Measurements from ENCODE around the gene SLC1A7. TPM values are rescaled to one million over a fixed set of nuclear protein-coding genes. Genes with fewer than 3 reads are reported as not detected.

SLC1A7 gene
- total RNA-seq, 1 donor from 2014 or later = 0.08 TPM

- DNase-seq (no peak), ATAC-seq (ENCODE audit: poor library complexity) (peak; percentile 10)
- intact Hi-C loops (cut with DNase I) = no loop called here
These were observed 19.5 kb downstream of the SLC1A7 start for GRCh38 chr1:53122961-53123413.

- ATAC-seq (ENCODE audit: poor library complexity) = peak; percentile 68
These were observed 20.1 kb downstream of the SLC1A7 start for GRCh38 chr1:53122201-53122885.

DNA sequence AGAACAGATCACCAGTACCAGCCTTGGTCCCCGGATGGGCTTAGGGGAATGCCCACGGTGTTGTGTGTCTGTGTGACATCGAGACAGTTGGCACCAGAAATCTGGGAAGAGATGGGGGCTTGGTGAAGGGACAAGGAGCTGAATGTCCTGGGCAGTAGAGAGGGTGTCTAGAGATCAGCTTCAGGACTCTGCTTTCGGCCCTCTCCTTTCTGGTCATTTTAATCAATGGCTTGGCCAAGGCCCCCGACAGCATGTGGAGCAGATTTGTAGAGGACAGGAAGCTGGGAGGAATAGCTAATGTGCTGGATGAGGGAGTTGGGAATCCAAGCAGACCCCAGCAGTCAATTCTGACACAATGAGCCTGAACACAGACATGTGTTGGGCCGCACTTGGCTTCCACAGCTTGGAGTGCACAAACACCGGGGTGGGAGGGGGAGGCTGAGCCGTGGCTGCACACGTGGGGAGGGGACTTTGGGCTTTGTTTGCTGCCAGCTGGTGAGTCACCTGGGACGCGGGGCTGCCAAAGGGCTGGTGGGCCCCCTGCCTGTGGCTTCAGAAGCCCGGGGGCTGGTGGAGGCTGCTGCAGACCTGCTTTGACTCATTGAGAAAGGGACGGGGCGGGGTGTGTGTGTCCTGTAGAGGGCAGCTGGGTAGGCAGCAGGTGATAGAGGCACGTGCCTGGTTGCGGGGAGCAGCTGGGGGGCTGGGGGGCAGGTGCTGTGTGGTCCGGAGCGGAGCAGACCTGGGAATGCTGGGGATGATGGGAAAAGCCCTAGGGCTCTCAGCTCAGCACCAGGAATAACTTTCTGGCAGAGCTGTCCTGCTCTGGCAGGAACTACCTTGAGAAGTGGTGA, 20.9 kb downstream of the SLC1A7 start:
- peak; percentile 76 for DNase-seq
- intact Hi-C loops (cut with DNase I) = no loop called here
- peak; percentile 47 for ATAC-seq (ENCODE audit: poor library complexity)

More at GRCh38 chr1:53122201-53122885, 20.1 kb downstream of the SLC1A7 start:
- intact Hi-C loops (cut with DNase I) = no loop called here
- peak; percentile 73 for DNase-seq

DNA sequence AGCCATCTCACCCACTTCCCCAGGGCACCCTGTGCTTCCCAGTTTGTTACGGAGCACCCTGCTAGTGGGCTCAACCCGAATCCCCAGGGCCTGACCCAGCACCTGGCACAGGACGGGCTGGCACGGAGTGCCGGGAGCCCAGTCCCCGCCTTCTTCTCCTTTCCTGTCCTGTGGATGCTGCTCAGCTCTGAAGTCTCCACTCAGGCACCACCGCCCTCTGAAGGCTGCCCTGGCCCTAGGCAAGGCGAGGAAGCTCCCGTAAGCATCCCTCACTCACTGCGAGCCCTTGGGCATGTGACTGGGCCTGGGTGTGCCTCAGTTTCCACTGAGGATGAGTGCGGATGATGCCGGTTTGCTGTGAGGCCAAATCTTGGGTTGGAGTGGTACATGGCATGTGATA, 21.8 kb downstream of the SLC1A7 start:
- ATAC-seq (ENCODE audit: poor library complexity) (no peak), DNase-seq (no peak)
- intact Hi-C loops (cut with DNase I) = no loop called here

DNA sequence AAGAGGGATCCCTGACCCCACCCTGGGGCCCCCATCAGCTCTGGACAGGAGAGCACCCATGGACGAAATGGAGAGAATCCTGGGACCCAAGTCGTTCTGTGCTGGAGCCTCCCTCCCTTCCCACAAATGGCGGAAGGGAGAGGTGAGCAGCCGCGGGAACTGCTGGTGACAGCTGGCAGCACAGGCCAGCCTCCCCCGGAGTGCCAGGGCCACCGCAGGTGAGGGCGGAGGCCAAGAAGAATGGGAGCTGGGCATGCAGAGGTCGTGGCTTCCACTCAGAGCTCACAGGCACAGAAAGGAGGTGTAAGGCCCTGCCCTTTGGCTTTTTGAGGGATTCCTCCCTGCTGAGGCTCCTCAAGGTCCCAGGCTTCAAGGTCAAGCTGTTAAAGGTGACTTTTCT, 24.6 kb downstream of the SLC1A7 start:
- no peak for ATAC-seq (ENCODE audit: poor library complexity)
- intact Hi-C loops (cut with DNase I) = no loop called here
- peak; percentile 26 for DNase-seq

DNA sequence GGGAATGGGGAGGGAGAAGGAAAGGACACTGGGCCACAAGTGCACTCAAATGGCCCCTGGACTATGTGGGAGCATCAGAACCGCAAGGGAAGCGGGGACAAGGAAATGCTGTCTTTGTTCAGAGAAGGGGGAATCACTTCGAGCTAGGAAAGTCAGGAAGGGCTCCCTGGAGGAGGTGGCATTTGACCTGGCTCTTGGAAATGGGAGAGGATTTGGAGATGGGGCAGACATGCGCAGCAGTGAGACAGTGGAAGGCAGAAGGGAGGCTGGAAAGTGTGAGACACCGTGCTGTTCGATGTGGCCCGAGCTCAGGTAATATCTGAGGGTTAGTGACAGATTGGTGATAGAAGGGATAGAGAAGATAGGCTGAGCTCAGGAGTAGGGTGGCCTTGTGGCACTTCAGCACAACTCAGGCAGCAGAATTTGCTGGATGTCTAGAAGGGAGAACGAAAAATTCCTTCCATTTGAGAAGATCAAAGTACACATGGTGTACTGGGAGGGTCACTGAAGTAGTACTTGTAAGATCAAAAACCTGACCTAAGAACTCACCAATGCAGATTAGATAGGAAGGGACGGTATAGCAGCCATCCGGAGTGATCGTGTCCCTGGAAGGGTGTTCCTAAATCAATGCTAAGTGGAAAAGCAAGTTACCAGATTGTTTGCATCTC, 25.4 kb downstream of the SLC1A7 start:
- intact Hi-C loops (cut with DNase I) = no loop called here
- DNase-seq (peak; percentile 13), ATAC-seq (ENCODE audit: poor library complexity) (no peak)

DNA sequence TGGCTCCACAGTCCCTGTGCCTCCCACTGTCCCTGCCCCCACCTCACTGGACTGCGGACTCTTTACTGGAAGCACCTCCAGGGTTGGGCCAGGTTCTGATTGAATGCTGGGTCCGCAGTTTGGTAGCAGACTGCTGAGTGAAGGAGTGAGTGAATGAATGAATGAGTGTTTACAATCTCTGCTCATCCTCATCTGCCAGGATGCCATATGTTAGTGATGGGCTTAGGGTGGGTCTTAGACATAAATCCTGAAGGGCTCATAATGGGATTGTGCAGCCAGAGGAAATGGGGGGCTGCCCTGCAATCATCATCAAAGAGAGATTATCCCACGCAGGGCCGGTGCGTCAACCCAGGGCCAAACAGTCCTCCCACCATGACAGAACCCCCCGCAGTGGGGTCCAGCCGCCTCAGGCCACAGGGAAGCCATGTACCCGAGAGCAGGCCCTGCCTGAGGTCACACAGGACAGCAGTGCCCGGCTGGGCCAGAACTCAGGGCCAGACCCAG, 26.1 kb downstream of the SLC1A7 start:
- ATAC-seq (ENCODE audit: poor library complexity) (no peak), DNase-seq (peak; percentile 20)
- intact Hi-C loops (cut with DNase I) = no loop called here

DNA sequence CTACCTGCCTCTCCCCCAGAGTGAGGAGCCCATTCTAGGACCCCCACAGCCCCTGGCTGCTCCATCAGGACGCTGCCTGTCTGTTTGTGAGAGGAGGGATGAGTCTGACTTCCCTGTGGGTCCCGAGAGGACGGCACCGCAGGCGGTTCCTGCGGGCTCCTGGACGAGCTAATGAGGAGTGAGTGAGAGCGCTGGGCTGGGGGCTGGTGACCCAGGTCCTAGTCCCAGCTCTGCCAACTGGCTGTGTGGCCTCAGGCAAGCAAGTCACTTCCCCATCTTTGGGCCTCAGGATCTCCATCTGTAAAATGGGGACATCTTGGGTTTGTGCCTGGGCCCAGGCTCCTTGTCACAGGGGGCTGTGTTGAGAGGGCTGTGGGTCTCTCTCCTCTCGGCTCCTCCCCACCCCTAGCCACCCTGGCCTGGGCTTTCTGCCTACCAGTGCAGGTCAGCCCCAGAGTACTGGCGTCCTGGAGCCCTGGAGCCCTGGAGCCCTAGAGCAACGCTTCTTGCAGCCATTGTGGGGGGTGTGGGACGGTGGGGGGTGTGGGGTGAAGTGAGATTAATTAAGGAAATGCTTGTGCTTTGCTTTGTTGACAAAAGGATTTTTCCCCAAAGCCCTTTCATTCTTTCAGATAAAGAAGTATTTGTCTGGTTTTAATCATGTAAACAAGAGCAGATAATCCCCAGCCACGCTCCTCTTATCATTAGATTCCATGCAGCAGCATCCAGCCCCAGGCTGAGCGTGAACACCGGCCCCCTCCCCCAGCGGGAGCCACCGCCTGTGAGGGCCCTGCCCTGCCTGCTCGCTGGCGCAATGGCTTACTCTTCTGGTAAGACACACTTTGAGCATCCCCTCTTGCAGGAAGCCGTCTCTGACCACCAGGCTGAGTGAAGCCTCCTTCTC, 26.8 kb downstream of the SLC1A7 start:
- intact Hi-C loops (cut with DNase I) = no loop called here
- DNase-seq = peak; percentile 48
- no peak for ATAC-seq (ENCODE audit: poor library complexity)

GRCh38 chr1:53114581-53115400, 27.6 kb downstream of the SLC1A7 start:
- no peak for ATAC-seq (ENCODE audit: poor library complexity)
- DNase-seq = peak; percentile 25
- intact Hi-C loops (cut with DNase I) = no loop called here

DNA sequence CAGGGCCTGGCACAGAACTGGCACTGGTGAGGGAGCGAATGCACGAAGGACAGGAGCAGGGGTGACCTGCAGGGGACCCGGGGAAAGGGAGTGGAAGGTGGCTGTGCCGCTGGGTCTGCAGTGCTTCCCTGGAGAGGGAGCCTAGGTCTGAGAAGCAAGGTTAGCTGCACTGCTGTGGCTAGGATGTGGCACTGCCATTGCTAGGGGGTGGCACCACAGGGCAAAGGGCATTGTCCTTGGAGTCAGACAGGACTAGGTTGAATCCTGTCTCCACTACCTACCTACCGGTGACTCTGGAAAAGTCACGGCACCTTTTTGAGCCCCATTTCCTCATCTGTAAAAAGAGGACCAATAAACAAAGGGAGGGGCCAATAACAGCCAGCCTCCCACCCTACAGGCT, 28.3 kb downstream of the SLC1A7 start:
- intact Hi-C loops (cut with DNase I) = no loop called here
- ATAC-seq (ENCODE audit: poor library complexity) (no peak), DNase-seq (no peak)

- ATAC-seq (ENCODE audit: poor library complexity) (no peak), DNase-seq (no peak)
- intact Hi-C loops (cut with DNase I) = no loop called here
These were observed 29.6 kb downstream of the SLC1A7 start for GRCh38 chr1:53112861-53113260.

GRCh38 chr1:53112271-53112774, 30.1 kb downstream of the SLC1A7 start:
- intact Hi-C loops (cut with DNase I) = no loop called here
- ATAC-seq (ENCODE audit: poor library complexity) = no peak

DNA sequence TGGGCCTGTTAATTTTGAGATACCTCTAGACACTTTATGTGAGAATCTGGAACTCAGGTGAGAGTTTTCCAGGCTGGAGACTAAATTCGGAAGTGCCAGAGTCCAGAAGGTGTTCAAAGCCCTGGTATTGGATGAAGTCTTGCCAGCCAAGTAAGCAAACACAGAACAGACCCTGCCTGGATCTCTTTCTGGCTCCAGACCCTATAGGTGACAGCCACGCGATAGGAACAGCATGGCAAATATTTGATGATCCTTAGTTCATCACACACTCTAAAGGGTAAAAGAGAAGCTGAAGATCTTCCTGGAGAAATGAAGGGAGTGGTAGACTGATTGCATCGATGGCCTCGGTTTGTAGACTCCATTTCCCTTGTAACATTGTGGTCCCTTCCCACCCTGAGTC, 30.7 kb downstream of the SLC1A7 start:
- DNase-seq (no peak), ATAC-seq (ENCODE audit: poor library complexity) (no peak)
- intact Hi-C loops (cut with DNase I) = no loop called here

More at GRCh38 chr1:53112271-53112774, 30.1 kb downstream of the SLC1A7 start:
- no peak for DNase-seq

GRCh38 chr1:53111073-53111556, 31.3 kb downstream of the SLC1A7 start:
- no peak for ATAC-seq (ENCODE audit: poor library complexity)
- intact Hi-C loops (cut with DNase I) = no loop called here

DNA sequence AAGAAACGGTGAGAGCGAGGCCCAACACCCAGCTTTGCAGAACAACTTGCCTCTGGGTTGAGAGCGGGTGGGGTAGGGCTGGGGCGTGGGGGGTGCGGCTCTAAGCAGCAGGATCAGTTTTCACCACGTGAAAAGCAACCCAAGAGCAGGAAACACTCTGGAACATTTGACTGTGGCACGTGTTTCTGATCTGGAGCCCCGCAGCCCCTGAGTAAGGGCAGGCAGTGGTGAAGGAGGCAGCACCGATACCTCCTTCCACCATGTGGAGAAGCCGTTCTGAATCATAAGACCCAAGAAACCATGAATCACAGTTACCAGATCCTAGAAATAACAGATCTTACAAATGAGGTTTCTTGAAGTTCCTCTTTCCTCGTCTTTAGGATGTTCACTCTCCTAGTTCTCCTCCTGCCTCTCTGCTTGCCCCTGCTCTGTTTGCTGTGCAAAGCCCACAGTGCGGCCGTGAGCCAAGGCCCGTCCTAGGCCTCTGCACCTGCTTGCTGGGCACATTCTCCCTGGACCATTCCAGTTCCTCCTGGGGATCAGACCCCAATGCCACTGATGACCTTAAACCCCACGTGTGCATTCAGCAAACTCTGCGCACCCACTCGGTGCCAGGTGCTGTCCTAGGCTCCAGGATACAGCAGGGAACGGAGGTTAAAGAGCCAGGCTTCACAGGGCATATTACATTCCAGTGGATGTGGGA, 31.9 kb downstream of the SLC1A7 start:
- ATAC-seq (ENCODE audit: poor library complexity) = no peak
- no peak for DNase-seq
- intact Hi-C loops (cut with DNase I) = no loop called here

More at GRCh38 chr1:53111073-53111556, 31.3 kb downstream of the SLC1A7 start:
- no peak for DNase-seq

All from Right ventricle myocardium superior (tissue), 1 donor.